Spleen (tissue), 7 donors: ENCODE results near the gene APOC3.

Experiments
- CTCF ChIP-seq, 11 experiments: fragments of 200-600 bp in 7 of 11; fragments of 450-650 bp in 4 of 11; sonication (generic) in 4 of 11; IDR thresholded peaks in 8 of 11; conservative IDR thresholded peaks in 3 of 11; 1 replicate in 7 of 11; 2 replicates in 4 of 11; pipeline versions ENCODE4 v1.4.0 to v1.8.0; 2016 to 2021; ENCODE audit warnings: antibody characterized with exemption in 11 of 11, inconsistent platforms in 4 of 11, mild to moderate bottlenecking in 1 of 11
- POLR2A ChIP-seq, 3 donors: fragments of 450-650 bp; IDR thresholded peaks; one replicate each; pipeline ENCODE4 v1.5.1; 2017; ENCODE audit warnings: antibody characterized with exemption in 3 of 3, mild to moderate bottlenecking in 1 of 3
- POLR2AphosphoS5 ChIP-seq, 3 donors: sonication (generic); formaldehyde crosslinking; IDR thresholded peaks; one replicate each; pipeline ENCODE4 v1.5.1; 2017; ENCODE audit warnings: antibody characterized with exemption in 3 of 3
- donor health status: DM: no; HTN: no; CAD: no; lungs with moderate emphysema.
- donor health status: DM: no; HTN: no; CAD: no.
- donor health status: DM: no; HTN: no; CAD: no.

DNA sequence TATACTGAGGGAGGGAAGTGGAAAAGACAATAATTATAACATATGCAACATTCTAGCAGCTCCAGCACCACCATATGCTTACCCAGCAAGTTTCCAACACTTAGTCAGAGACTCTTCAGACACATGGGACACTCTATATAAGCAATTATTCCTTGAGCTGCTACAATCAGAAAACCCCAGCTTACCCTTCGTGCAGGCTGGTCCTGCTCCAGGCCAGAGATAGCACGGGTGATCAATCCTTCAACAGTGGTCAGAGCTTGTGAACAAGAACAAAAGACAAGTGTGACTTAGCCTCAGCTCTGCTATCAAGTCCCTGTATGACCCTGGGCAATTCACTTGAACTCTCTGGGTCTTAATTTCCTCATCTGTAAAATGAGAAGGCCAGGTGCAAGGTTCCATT is 43.4 kb upstream of the APOC3 start:
- no peak for TF ChIP-seq POLR2A (IDR thresholded peaks at IDR 0.05)
- TF ChIP-seq CTCF (IDR thresholded peaks at IDR 0.05 in 8 of 11, conservative IDR thresholded peaks at IDR 0.05 in 3 of 11) = no peak
- TF ChIP-seq POLR2AphosphoS5 (IDR thresholded peaks at IDR 0.05) = no peak
